ENCODE results near the gene PCNX3.
A peak's percentile ranks its signal among the peaks of the same experiment; 100 is the strongest.

Gene PCNX3

DNA sequence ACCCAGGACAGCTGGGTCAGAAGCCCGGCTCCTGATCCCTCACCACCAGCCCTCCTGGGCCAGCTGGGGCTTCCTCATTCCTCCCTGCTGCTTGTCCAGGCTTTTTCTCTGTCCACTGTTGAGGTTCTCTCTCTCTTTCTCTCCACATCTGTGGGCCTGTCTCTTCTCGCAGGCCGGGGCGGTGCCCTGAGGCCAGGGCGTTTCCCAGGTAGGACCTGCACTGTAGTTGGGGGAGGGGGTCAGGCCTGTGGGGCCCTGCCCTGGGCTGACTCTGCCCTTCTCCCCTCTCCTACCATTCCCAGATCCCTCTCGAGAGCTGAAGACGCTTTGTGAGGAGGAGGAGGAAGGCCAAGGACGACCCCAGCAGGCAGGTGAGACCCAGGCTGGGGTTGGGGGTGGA lies 34.8 kb upstream of the PCNX3 start:
- DNase-seq (ENCODE audit: low spot score), result no peak

DNA sequence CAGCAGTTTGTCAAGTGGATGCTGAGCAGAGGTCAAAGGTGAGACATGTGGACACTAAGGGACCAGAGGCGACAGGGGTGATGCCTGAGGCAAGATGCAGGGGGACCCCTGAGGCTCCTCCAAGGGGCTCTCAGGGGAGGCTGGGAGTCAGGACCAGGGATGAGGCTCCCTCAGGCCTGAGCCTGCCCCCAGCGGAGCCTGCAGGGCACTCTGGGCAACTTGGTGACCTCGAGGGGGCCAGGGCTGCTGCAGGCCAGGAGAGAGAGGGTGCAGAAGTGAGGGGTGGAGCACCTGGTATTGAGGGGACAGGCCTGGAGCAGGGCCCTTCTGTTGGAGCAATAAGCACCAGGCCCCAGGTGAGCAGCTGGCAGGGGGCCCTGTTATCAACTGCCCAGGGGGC lies 33.6 kb upstream of the PCNX3 start:
- no peak for DNase-seq (ENCODE audit: low spot score)

DNA sequence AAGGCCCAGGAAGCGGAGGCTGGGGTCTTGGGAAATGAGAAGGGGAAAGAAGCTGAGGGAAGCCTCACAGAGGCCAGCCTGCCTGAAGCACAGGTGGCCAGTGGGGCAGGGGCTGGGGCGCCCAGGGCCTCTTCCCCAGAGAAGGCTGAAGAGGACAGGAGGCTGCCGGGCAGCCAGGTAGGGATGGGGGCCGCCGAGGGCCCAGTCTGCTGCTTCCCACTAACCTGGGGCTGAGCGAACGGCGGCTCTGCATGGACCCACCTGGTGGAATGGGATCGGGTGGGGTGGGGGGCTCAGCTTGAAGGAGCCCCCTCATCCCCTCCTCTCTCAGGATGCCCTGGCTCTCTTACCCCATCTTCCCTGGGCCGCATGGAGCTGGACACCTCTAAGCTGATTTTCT lies 32.0 kb upstream of the PCNX3 start:
- no peak for DNase-seq (ENCODE audit: low spot score)

DNA sequence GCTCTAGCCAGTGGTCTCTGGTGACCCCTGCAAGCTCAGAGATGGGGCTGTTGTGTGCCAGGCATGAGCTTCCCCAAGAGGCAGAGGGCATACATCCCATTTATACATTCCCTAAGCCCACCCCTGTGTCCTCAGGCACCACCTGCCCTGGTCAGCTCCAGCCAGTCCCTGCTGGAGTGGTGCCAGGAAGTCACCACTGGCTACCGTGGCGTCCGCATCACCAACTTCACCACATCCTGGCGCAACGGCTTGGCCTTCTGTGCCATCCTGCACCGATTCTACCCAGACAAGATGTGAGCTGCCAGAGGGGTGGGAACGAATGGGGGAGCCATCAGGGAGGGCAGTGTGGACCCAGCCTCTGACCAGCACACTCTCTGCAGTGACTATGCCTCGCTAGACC lies 31.5 kb upstream of the PCNX3 start:
- DNase-seq (ENCODE audit: low spot score), result no peak

DNA sequence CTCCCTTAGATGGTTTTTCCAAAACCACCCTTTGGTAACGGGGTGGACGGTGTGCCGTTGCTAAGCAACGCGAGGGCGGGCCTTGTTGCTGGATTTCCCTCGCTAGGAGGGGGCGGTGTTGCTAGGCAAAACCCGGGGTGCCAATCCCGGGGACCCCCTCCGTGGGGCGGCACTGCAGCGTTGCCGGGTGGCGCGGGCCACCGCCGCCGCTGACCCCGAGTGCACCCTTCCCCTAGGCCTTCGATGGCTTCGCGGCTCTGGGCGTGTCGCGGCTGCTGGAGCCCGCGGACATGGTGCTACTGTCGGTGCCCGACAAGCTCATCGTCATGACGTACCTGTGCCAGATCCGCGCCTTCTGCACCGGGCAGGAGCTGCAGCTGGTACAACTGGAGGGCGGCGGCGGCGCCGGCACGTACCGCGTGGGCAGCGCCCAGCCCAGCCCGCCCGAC lies 30.8 kb upstream of the PCNX3 start:
- DNase-seq (ENCODE audit: low spot score), result no peak

DNA sequence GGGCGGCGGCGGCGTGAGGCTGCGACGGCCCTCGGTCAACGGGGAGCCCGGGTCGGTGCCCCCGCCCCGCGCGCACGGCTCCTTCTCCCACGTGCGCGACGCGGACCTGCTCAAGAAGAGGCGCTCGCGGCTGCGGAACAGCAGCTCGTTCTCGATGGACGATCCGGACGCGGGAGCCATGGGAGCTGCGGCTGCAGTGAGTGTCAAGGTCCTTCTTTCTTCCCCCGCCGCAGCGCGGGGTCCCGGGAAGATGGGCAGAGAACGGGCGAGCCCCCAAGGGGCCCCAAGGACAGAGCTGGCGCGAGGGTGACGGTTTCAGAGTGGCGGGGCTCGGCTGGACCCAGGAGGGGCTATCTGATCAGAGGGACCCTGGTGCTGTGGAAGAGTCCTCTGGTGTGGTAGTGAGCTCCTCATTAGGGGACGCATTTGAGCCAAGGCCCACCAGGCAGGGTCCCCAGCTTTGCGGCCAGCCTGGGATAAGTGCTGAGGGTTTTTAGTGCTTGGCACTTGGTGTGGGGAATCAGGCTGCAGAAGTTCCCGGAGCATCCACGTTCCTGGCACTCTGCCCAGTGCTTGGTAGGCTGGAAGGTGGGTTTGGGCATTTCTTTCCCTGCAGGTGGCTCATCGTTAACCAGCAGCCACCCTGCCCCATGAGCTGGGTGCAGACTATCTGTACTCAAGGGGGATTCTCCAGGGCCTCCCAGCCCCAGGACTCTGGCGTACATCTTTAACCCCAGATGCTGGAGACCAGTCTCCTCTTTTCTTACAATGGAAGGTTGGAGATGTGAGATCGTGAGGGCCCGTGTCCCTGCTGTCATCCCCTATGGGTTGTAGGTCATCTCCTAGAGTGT lies 30.0 kb upstream of the PCNX3 start:
- DNase-seq (ENCODE audit: low spot score), result no peak

DNA sequence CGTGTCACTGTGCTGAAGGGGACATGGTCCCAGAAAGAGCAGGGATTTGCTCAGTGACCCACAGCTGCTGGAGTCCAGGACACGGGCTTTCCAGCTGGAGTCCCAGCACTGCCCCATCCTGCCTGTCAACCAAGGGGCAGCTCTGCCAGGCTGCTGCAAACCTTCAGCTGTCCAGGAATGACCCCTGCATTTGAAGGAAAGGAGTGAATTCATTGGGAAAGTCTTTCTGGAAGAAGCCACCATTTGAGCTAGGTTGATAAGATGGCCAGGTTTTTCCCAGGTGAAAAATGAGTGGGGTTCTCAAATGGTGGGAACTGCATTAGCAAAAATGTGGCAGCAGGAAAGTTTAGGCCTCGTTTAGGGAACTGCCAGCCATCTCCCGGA lies 29.3 kb upstream of the PCNX3 start:
- DNase-seq (ENCODE audit: low spot score), result no peak

DNA sequence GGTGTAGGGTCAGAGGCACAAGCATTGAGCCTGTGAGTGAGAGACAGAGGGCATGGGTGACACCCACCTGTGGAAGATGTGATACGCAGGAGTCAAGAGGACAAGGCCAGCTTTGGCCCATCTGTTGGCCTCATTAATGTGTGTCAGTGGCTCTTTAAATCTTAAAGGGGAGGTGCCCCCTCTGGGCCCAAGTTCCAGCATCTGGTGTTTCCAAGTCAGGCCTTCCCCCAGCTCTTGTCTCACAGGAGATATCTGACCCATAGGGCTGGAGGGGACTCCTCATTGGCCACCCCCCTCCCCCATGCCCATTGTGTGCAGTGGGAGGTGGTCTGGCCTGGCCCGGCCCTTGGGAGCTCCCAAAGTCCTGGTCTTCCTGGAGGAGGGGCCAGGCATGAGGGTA lies 28.9 kb upstream of the PCNX3 start:
- no peak for DNase-seq (ENCODE audit: low spot score)

DNA sequence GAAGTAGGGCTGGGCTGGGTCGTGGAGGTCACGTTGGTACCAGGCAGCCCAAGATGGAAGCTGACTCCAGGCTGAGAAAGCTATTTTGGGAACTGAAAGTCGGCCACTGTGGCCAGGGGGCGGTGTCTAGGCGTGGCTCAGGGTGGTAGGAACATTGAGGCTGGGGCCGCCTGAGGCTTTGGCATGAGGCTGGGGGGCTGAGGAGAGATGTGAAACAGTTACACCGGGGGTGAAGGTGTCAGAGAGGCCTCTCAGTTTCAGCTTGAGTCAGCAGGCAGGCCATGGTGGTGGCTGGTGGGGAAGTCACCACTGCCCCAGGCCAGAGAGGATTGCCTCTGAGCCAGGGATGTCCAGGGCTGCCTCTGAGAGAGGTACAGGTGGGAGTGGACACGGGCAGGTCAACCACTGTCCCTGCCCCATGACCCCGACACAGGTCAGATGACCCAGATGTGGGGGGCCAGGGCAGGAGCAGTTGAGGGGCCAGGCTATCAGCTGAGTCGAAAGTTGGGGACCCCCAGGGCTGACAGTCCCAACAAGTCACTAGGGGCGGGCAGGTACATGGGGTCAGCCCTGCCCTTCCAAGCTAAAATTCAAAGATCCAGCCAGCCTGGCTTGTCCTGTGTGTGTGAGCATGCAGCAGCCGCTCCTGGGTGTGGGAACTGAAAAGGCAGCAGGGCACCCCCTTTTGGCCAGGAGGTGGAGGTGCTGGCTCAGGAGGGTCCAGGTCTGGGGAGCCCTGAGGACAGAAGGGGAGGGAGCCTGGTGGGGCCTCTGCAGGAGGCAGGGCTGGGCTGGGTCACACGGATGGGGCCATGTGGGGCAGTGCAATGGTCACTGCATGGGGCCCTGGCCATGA lies 27.1 kb upstream of the PCNX3 start:
- peak; percentile 86 for DNase-seq (ENCODE audit: low spot score)

DNA sequence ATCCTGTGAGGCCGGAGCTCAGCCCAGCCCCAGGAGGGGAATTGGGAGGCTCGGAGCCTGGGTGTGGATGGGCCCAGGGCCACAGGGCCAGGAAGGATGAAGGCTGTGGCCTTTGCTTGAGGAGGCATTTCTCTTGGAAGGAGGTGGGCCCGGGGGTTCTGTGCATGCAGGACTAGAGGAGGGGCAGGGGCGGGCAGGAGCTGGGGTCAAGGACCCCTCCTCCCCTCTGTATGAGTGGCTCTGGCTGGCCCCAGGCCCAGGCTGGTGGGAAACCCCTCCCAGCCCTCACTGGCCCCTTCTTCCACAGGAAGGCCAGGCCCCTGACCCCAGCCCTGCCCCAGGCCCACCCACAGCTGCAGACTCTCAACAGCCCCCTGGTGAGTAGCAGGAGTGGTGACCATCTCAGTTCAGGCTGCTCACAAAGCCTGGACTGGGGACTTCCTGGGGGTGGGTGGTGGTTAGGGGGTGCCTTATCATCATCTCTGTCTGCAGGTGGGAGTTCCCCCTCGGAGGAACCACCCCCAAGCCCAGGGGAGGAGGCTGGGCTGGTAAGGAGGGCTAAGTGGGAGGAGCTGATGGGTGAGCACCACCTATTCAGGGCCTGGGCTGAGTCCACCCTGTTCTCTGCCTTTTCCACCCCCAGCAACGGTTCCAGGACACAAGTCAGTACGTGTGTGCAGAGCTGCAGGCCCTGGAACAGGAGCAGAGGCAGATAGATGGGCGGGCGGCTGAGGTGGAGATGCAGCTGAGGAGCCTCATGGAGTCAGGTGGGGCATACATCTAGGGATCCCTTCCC lies 25.9 kb upstream of the PCNX3 start:
- peak; percentile 42 for DNase-seq (ENCODE audit: low spot score)

DNA sequence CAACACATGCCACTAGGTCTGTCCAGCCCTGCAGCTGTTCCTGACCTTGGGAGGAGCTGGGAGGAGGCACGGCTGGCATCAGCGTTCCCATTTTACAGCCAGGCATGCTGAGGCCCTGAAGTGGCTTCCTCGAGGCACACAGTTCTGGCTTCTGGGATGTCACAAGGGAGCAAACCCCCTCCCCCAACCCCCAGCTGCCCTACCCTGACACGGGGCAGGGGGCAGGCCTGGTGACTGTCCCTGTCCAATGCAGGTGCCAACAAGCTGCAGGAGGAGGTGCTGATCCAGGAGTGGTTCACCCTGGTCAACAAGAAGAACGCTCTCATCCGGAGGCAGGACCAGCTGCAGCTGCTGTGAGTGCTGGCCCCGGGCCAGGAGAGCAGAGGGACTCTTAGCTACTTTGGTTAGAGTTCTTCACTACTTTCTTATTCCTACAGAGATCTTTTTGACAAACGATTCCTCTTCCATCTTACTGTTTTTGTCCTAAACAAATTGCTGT lies 25.3 kb upstream of the PCNX3 start:
- DNase-seq (ENCODE audit: low spot score), result no peak

DNA sequence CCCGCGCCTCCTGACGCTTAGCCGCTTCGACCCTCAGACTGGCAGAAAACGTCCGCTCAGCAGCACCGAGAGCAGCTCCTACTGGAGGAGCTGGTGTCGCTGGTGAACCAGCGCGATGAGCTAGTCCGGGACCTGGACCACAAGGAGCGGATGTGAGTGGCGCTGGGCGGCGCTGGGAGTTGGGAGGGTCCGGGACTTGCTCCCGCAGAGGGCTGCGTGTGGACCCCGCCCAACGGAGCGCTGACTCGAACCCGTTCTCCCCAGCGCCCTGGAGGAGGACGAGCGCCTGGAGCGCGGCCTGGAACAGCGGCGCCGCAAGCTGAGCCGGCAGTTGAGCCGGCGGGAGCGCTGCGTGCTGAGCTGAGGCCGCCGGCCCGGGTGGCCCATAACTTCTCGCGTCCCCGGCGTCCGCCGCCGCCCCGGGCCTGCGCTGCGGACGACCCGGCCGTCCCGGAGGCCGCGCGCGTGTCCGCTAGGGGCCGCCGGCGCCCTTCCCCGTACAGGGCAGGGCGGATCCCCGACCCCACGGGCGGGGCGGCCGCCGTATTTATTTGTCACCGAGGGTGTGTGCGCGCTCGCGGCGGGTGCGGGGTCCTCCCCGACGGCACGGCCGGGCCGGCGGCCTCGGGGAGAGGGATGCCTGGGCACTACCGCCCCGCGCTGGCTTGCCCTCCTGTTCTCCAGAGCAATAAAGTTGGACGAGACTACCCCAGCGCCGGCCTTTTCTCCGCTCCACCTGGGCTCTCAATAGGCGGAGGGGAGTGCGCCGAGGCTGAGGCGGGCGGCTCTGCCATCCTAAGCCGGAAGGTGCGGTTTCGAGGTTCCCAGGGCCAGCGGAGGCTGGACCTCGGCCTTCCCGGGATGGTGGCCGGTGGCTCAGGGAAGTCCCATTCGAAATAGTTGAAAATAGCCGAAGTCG lies 23.4 kb upstream of the PCNX3 start:
- DNase-seq (ENCODE audit: low spot score), result no peak

DNA sequence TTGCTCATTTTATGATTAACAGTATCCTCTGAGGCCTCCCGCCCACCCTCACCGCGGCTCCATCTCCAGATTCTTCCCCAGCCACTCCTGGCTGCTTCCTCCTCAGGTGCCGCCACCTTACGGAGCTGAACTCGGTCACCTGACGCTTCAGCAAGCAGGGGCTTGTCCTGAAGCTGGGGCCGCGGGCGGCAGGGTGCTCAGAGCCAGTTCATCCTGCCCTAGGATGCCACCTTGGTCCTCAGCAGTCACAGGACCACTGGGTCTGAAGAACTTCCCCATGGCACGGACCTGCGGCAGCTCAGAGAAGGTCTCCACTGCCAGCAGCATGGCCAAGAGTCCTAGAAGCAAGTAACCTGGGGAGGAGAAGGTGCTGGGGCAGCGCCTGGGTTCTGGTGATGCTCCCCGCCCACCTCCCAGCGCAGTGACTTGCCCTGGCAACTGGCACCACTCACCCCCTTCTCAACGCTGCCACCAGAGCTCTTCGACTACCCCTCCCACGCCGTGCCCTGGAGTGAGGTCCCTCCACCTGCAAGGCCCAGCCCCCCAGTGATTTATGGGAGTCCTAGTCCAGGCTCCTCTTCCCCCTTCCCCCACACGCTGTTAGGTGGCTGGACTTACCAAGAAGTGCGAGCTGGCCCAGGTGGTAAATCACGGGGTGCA lies 22.6 kb upstream of the PCNX3 start:
- no peak for DNase-seq (ENCODE audit: low spot score)

DNA sequence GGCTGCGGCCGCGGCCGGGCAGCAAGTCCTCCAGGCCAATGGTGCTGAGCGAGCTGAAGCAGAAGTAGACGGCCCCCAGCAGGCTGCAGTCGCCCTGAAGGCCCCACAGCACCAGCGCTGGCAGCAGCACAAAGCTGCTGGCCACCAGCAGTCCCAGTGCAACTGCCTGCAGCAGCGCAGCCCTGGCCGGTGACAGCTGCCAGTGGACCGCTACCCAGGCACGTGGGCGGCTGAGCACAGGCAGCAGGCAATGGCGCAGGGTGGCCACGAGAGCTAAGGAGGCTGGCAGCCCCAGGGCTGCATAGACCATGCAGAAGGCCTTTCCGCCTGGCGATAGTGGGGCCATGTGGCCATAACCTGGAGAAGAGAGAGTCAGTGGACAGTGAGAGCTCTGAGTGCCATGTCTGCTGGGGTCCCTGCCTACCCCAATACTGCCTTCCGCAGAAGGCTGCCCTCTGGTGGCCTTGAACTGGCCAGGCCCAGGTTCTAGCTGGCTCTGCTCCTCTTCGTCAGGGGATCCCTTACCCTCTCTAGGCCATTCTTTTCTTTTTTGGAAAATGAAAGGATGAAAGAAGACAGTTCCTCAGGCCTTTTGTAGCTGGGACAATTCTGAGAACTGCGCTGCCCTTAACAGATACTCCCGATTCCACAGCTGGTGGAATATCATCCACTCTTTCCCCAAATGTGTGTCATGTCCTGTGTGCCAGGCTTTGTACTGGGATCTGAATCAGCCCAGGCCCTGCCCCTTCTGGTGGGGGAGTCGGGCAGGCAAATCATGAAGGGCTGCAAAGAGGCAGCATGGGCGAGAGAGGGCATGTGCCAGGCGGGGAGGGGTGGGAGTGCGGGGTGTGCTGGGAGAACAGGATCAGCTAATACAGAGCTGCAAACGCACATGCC lies 21.8 kb upstream of the PCNX3 start:
- peak; percentile 64 for DNase-seq (ENCODE audit: low spot score)

DNA sequence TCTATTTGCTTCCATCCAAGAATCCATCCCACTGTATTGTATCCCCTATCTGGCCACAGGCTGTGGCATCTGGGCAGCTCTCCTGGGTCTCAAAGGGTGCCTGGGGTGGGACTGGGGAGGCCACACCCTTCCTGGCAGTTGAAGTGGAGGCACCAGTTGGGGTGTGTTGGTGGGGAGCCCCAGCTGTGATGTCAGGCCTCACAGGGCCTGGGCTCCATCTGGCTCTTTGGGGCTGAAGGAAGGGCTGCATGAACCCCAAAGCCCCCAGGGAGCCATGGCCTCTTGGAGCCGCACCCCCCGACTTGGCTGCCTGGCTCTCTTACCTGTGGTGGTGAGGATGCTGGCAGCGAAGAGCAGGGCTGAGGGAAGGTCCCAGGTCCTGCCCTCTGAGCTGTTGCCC lies 20.4 kb upstream of the PCNX3 start:
- DNase-seq (ENCODE audit: low spot score), result no peak

DNA sequence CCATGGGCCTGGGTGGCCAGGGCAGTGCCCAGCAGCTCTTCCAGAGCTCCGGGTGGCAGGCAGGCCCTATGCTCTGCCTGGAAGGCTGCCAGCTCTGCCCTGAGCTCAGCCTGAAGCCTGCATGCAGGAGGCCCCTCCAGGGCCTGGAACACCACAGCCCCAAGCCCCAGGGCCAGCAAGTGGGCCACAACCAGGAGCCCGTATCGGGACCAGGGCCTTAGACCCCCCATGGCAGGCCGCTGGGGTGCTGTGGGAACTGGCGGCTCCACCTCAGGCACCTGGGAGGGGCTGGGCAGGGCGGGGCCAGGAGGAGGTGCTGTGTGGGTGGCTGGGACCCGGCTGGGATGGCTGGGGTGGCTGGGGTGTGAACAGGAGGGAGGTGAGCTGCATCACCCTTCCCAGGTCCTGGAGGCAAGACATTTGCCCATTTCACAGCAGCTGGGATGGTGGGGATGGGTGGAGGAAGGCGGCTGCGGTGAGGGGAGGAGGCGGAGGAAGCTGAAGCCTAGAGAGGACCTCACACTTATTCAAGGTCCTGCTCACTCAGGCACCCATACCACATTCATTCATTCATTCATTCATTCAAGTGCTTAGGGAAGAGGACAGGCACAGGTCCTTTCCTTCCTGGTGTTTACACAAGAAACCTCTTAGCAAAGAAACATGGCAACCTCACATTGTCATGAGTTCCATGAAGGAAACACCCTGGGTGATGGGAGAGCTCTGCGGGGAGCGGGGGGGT lies 19.9 kb upstream of the PCNX3 start, which contains the start of gene KCNK7:
TSS of gene KCNK7 (minus strand) at position 258 of the 739 bp plus-strand sequence. CDS start at position 230, 28 bp downstream.
- DNase-seq (ENCODE audit: low spot score), result no peak

DNA sequence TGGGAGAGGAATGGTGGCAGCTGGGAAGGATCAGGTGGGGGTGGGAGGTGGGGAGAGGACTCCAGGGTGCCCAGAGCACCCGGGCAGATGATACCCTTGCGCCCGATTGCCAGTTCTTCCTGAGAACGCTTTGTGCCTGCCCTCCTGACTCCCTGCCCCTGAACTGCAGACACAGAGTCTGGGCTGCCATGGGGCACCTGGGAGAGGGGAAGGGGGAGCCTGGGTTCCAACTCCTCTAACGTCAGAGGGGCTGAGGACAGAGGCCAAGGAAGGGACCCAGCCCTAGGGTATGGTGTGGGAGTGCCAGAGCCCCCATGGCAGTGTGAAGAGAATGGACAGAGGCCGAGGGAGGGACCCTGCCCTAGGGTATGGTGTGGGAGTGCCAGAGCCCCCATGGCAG lies 19.1 kb upstream of the PCNX3 start:
- no peak for DNase-seq (ENCODE audit: low spot score)

DNA sequence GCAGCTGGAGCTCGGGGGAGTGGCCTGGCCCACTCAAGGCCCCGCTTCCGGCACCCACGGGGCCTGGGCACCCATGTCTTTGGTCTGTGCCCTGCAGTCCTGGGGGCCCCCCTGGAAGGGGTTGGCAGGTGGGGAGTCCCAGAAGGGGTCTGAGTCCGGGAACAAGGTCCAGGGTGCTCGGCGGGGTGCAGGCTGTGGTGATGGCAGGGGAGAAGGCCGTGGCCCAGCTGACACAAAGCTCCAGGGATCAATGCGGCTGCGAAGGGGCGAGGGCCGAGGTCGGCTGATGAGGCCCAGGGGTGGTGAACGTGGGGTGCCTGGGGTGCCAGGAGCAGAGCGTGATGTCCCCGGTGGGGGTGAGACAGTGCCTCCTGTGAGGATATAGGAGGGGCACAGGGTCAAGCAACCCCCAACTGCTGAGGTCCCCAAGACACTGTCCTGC lies 17.3 kb upstream of the PCNX3 start:
- no peak for DNase-seq (ENCODE audit: low spot score)

Measured in hematopoietic multipotent progenitor cell treated with erythropoietin and hydrocortisone succinate and interleukin-3 and kit ligand, for 17 days (in vitro differentiated cells).